Progenitor cell of endocrine pancreas (in vitro differentiated cells): ENCODE results near the gene HGFAC. TPM values are rescaled to one million over a fixed set of nuclear protein-coding genes. Genes with fewer than 3 reads are reported as not detected.
"Not testable (repeated sequence)": the region's sequence is repeated elsewhere in the genome, so short reads cannot be mapped to it uniquely, and the experiment has no call there.

Experiments used
- DNase-seq: peaks from one replicate; pipeline ENCODE4 v3.0.0; 2021; ENCODE audit warnings: low spot score; ENCODE audit not compliant: unreplicated experiment
- H3K27ac Mint-ChIP-seq: 2 replicates; pipeline ENCODE4 v1.8.0; 2021; ENCODE audit warnings: mild to moderate bottlenecking, moderate library complexity, mixed read lengths
- H3K27me3 Mint-ChIP-seq: 2 replicates; pipeline ENCODE4 v1.8.0; 2021; ENCODE audit warnings: mixed read lengths
- H3K36me3 Mint-ChIP-seq: 2 replicates; pipeline ENCODE4 v1.8.0; 2022; ENCODE audit warnings: mixed read lengths; ENCODE audit not compliant: insufficient read depth
- H3K4me1 Mint-ChIP-seq: 2 replicates; pipeline ENCODE4 v1.8.0; 2021; ENCODE audit warnings: low read depth, mixed read lengths
- H3K4me3 Mint-ChIP-seq: 2 replicates; pipeline ENCODE4 v1.8.0; 2021; ENCODE audit warnings: low read depth, mild to moderate bottlenecking, moderate library complexity, mixed read lengths
- H3K9me3 Mint-ChIP-seq: 2 replicates; pipeline ENCODE4 v1.8.0; 2021; ENCODE audit warnings: low read depth, mixed read lengths
- CTCF ChIP-seq: fragments of 200-600 bp; sonication (generic); IDR thresholded peaks from one replicate; pipeline ENCODE4 v1.5.0; 2021; ENCODE audit warnings: antibody characterized with exemption, mild to moderate bottlenecking; ENCODE audit not compliant: unreplicated experiment
- total RNA-seq: library from RNA; stranded (reverse); gene quantifications from 2 replicates; pipeline ENCODE4 v1.2.1, GENCODE V29; 2021

The HGFAC gene
- total RNA-seq, 1 donor from 2014 or later, result 7.5 TPM

- peaks cover 11% of the 10 kb centered on the region for H3K4me1 Mint-ChIP-seq
- no peaks in the 10 kb centered on the region for H3K27me3 Mint-ChIP-seq
- no peak for DNase-seq
- peaks cover 11% of the 10 kb centered on the region for H3K36me3 Mint-ChIP-seq
- TF ChIP-seq CTCF, result no peak
- no peak overlapping the region for H3K27ac Mint-ChIP-seq
- H3K4me3 Mint-ChIP-seq, result no peak overlapping the region
- H3K9me3 Mint-ChIP-seq, result peaks cover 6% of the 10 kb centered on the region
Observed at GRCh38 chr4:3408793-3409330, 32.9 kb upstream of the HGFAC start.

- TF ChIP-seq CTCF, result no peak
- peaks cover 11% of the 10 kb centered on the region for H3K4me1 Mint-ChIP-seq
- H3K4me3 Mint-ChIP-seq, result no peak overlapping the region
- DNase-seq, result no peak
- H3K27ac Mint-ChIP-seq, result no peak overlapping the region
- H3K27me3 Mint-ChIP-seq, result no peaks in the 10 kb centered on the region
- H3K36me3 Mint-ChIP-seq, result peaks cover 7% of the 10 kb centered on the region
- no peaks in the 10 kb centered on the region for H3K9me3 Mint-ChIP-seq
Observed at GRCh38 chr4:3409571-3410091, 32.1 kb upstream of the HGFAC start.

- Mint-ChIP-seq H3K27me3 (no peaks in the 10 kb centered on the region), H3K27ac (no peak overlapping the region), H3K4me1 (peaks cover 11% of the 10 kb centered on the region), H3K4me3 (no peak overlapping the region), H3K36me3 (peaks cover 3% of the 10 kb centered on the region), H3K9me3 (no peaks in the 10 kb centered on the region)
- DNase-seq, result no peak
- no peak for TF ChIP-seq CTCF
Observed at GRCh38 chr4:3410401-3411135, 31.2 kb upstream of the HGFAC start.

- not testable (repeated sequence) for H3K9me3 Mint-ChIP-seq, DNase-seq, H3K27me3 Mint-ChIP-seq, H3K36me3 Mint-ChIP-seq, H3K4me3 Mint-ChIP-seq, H3K27ac Mint-ChIP-seq
- H3K4me1 Mint-ChIP-seq, result peaks cover 11% of the 10 kb centered on the region
Observed at GRCh38 chr4:3411190-3411589, 30.6 kb upstream of the HGFAC start.

- DNase-seq, result no peak
- Mint-ChIP-seq H3K4me1 (peaks cover 11% of the 10 kb centered on the region), H3K4me3 (no peak overlapping the region), H3K36me3 (peaks cover 5% of the 10 kb centered on the region), H3K27me3 (no peaks in the 10 kb centered on the region), H3K27ac (no peak overlapping the region), H3K9me3 (no peaks in the 10 kb centered on the region)
- TF ChIP-seq CTCF, result no peak
Observed at GRCh38 chr4:3411676-3412075, 30.1 kb upstream of the HGFAC start.
